Mesendoderm (in vitro differentiated cells): ENCODE results near the gene ALOX5AP.
A peak's percentile ranks its signal among the peaks of the same experiment; 100 is the strongest.

Source experiments
- DNase-seq: peaks from one replicate; pipeline ENCODE4 v3.0.0; 2013
- H2AK5ac ChIP-seq: 2 replicates; pipeline ENCODE4 v1.6.1; 2013; ENCODE audit warnings: low read length, inconsistent platforms
- H2BK120ac ChIP-seq: 2 replicates; pipeline ENCODE4 v1.6.1; 2013; ENCODE audit warnings: low read depth, mild to moderate bottlenecking, low read length, moderate library complexity, mixed read lengths
- H2BK15ac ChIP-seq: replicated peaks from 2 replicates; pipeline ENCODE4 v1.6.1; 2013; ENCODE audit warnings: low read depth, mild to moderate bottlenecking, moderate library complexity
- H2BK5ac ChIP-seq: 2 replicates; pipeline ENCODE4 v1.6.1; 2013; ENCODE audit warnings: low read length, inconsistent platforms
- H3K18ac ChIP-seq: 2 replicates; pipeline ENCODE4 v1.6.1; 2013; ENCODE audit warnings: mild to moderate bottlenecking, low read length, mixed read lengths
- H3K23ac ChIP-seq: one replicate; pipeline ENCODE4 v1.6.1; 2013; ENCODE audit warnings: low read length
- H3K27ac ChIP-seq: 2 replicates; pipeline ENCODE4 v1.5.1; 2013; ENCODE audit warnings: low read depth, mild to moderate bottlenecking, inconsistent platforms, low read length, moderate library complexity
- H3K27me3 ChIP-seq: 2 replicates; pipeline ENCODE4 v1.6.1; 2013; ENCODE audit warnings: low read length, control low read depth, mild to moderate bottlenecking, inconsistent platforms; ENCODE audit not compliant: insufficient read depth, poor library complexity
- H3K36me3 ChIP-seq: 2 replicates; pipeline ENCODE4 v1.6.1; 2013; ENCODE audit warnings: low read length, inconsistent platforms; ENCODE audit not compliant: control insufficient read depth, insufficient read depth
- H3K4ac ChIP-seq: one replicate; pipeline ENCODE4 v1.6.1; 2013; ENCODE audit warnings: low read depth, mild to moderate bottlenecking, low read length, moderate library complexity
- H3K4me1 ChIP-seq: 2 replicates; pipeline ENCODE4 v1.6.1; 2013; ENCODE audit warnings: low read depth, low read length, inconsistent platforms; ENCODE audit not compliant: control insufficient read depth
- H3K4me2 ChIP-seq: 2 replicates; pipeline ENCODE4 v1.6.1; 2013; ENCODE audit warnings: low read length
- H3K4me3 ChIP-seq: 2 replicates; pipeline ENCODE4 v1.5.1; 2013; ENCODE audit warnings: mild to moderate bottlenecking, low read length
- H3K56ac ChIP-seq: one replicate; pipeline ENCODE4 v1.6.1; 2013; ENCODE audit warnings: low read length
- H3K79me1 ChIP-seq: 2 replicates; pipeline ENCODE4 v1.6.1; 2013; ENCODE audit warnings: low read length, inconsistent platforms
- H3K79me2 ChIP-seq: 2 replicates; pipeline ENCODE4 v1.6.1; 2013; ENCODE audit warnings: mild to moderate bottlenecking, low read length; ENCODE audit not compliant: control insufficient read depth, insufficient read depth
- H3K9ac ChIP-seq: 2 replicates; pipeline ENCODE4 v1.6.1; 2013; ENCODE audit warnings: low read length, inconsistent platforms
- H4K5ac ChIP-seq: one replicate; pipeline ENCODE4 v1.6.1; 2013; ENCODE audit warnings: low read length
- H4K8ac ChIP-seq: one replicate; pipeline ENCODE4 v1.6.1; 2013; ENCODE audit warnings: low read depth, mild to moderate bottlenecking, control low read depth, low read length, moderate library complexity
- WGBS: extraction: QIAGEN DNeasy Blood & Tissue Kit; methylation state at CpG from one replicate; pipeline ENCODE4 v1.1.7; 2013; ENCODE audit warnings: low lambda C conversion rate, missing lambda C conversion rate; ENCODE audit not compliant: insufficient coverage; ENCODE audit errors: extremely low coverage; 5-methylcytosine and 5-hydroxymethylcytosine counted together

The ALOX5AP gene

DNA sequence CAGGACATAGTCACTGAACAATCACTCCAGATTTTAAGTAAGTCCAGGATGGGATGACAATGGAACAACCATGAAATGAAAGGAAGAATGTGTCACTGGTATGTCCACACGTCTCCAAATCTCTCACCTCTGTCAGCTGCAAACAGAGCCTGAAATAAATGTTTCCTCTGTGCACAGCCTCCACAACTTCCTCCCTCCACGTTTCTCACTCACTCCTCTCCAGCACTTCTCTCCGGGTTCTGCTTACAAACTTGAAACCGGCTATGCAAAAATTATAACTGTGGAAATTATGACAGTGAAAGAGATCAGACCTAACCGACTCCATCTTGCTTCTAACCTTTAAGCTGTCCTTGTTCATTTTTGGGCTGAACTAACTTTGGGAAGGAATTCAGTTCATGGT is 35.0 kb upstream of the ALOX5AP start:
- Histone ChIP-seq H3K79me2 (no peaks in the 10 kb centered on the region), H3K36me3 (no peaks in the 10 kb centered on the region), H4K5ac (no peak overlapping the region), H3K27me3 (no peaks in the 10 kb centered on the region), H2AK5ac (no peak overlapping the region), H4K8ac (no peak overlapping the region), H3K27ac (no peak overlapping the region), H3K9ac (no peak overlapping the region), H3K56ac (no peak overlapping the region), H2BK15ac (no peak overlapping the region), H3K23ac (no peak overlapping the region), H2BK120ac (no peak overlapping the region), H3K79me1 (no peaks in the 10 kb centered on the region), H2BK5ac (no peak overlapping the region), H3K4me3 (no peak overlapping the region), H3K4ac (no peak overlapping the region), H3K4me2 (no peak overlapping the region), H3K4me1 (no peaks in the 10 kb centered on the region), H3K18ac (no peak overlapping the region)
- no CpG with 5 or more reads among the region's 5 CpGs for WGBS
- DNase-seq: no peak

DNA sequence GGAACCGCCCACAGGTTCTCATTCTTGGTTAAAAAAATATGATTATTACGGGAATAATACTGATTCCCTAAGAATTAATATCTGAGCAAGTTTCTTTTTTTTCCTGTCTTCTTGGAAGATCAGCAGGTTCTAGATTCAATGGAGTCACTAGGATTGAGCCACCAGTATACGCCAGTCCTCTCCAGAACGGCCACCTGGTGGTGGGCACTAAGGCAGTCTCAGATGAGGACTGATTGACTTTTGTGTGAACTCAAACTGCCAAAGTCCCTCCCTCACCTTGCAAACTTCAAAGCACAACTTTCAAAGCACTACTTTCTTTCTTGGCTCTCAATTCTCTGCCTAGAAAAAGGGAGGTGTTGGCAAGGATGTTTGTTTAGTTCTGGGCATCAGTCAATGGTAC is 33.3 kb upstream of the ALOX5AP start:
- Histone ChIP-seq H3K23ac (no peak overlapping the region), H4K8ac (no peak overlapping the region), H3K79me1 (no peaks in the 10 kb centered on the region), H3K36me3 (no peaks in the 10 kb centered on the region), H3K4me1 (peaks cover 2% of the 10 kb centered on the region), H3K27ac (no peak overlapping the region), H3K18ac (no peak overlapping the region), H3K4ac (no peak overlapping the region), H3K4me3 (no peak overlapping the region), H2BK5ac (no peak overlapping the region), H3K56ac (no peak overlapping the region), H2AK5ac (no peak overlapping the region), H2BK120ac (no peak overlapping the region), H3K79me2 (no peaks in the 10 kb centered on the region), H2BK15ac (no peak overlapping the region), H3K27me3 (no peaks in the 10 kb centered on the region), H4K5ac (no peak overlapping the region), H3K9ac (no peak overlapping the region), H3K4me2 (no peak overlapping the region)
- whole genome bisulfite sequencing: no CpG with 5 or more reads among the region's 4 CpGs
- peak; percentile 22 for DNase-seq

DNA sequence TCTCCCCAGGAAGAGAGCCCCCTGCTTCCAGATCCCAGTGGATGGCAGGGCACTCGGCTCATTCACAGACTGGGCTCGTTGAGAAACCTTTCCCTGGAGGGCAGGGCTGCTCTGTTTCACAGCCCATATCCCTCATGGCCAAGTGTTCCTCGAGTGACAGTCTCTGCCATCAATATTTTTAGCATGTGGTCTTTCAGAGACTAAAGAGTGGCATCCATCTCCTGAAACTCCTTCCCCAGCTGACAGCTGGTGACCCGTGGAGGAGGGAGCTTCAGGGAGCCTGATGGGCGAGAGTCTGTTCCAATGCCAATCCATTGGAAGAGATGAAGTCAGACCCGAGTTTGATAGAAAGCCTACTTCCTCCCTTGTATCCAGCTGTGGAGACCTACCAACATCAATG is 30.7 kb upstream of the ALOX5AP start:
- Histone ChIP-seq H4K5ac (no peak overlapping the region), H3K4me1 (peaks cover 2% of the 10 kb centered on the region), H3K9ac (no peak overlapping the region), H3K56ac (no peak overlapping the region), H3K4me3 (no peak overlapping the region), H3K4me2 (no peak overlapping the region), H2BK120ac (no peak overlapping the region), H3K27me3 (no peaks in the 10 kb centered on the region), H3K79me2 (no peaks in the 10 kb centered on the region), H3K27ac (no peak overlapping the region), H2BK15ac (no peak overlapping the region), H2BK5ac (no peak overlapping the region), H3K18ac (no peak overlapping the region), H3K4ac (no peak overlapping the region), H3K36me3 (no peaks in the 10 kb centered on the region), H3K79me1 (no peaks in the 10 kb centered on the region), H2AK5ac (no peak overlapping the region), H4K8ac (no peak overlapping the region), H3K23ac (no peak overlapping the region)
- WGBS: no CpG with 5 or more reads among the region's 6 CpGs
- no peak for DNase-seq

DNA sequence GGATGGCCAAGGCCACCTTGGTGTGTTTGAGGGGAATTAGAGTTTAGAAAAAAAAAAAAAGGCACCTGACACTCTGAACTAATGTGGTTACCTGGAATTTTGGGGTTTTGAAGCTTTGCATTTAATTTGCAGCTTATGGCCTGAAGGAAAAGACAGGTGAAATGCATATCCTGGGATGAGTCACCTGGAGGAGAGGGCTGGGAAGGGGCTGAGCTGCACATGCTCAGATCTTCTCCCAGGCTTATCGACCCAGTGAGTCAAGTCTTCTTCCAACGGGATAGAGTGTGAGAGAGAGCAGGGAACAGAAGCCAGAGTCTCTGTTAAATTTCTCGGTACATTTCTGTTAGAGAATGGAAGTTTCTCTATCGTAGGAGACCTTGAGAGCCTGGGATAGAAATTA is 29.7 kb upstream of the ALOX5AP start:
- Histone ChIP-seq H3K79me1 (no peaks in the 10 kb centered on the region), H3K79me2 (no peaks in the 10 kb centered on the region), H4K8ac (no peak overlapping the region), H2AK5ac (no peak overlapping the region), H3K18ac (no peak overlapping the region), H3K4ac (no peak overlapping the region), H4K5ac (no peak overlapping the region), H3K23ac (no peak overlapping the region), H3K27me3 (no peaks in the 10 kb centered on the region), H3K4me2 (no peak overlapping the region), H3K36me3 (no peaks in the 10 kb centered on the region), H3K9ac (no peak overlapping the region), H3K4me1 (peaks cover 2% of the 10 kb centered on the region), H2BK15ac (no peak overlapping the region), H2BK120ac (peak overlapping the region; percentile 31), H2BK5ac (no peak overlapping the region), H3K4me3 (no peak overlapping the region), H3K56ac (no peak overlapping the region), H3K27ac (no peak overlapping the region)
- peak; percentile 76 for DNase-seq
- WGBS: no CpG with 5 or more reads among the region's 4 CpGs

DNA sequence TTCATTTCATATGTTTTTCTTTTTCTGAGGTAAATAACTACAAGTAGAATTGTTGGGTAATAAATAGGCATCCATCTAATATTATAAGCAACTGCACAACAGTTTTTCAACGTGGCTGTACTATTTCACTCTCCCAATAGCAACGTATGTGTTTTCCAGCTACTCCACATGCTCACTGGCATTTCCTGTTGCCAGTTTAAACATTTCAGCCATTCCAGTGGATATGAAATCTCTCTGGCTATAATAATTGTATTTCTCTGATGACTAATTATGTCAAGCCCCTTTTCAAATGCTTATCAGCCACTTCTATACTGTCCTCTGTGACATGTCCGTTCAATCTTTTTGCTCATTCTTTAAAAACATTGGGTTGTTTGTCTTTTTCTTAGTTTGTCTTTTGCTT is 26.8 kb upstream of the ALOX5AP start:
- WGBS: no CpG with 5 or more reads among the region's 3 CpGs
- Histone ChIP-seq H3K79me1 (no peaks in the 10 kb centered on the region), H2AK5ac (no peak overlapping the region), H4K5ac (no peak overlapping the region), H3K27me3 (no peaks in the 10 kb centered on the region), H3K27ac (no peak overlapping the region), H3K36me3 (no peaks in the 10 kb centered on the region), H3K56ac (no peak overlapping the region), H2BK120ac (no peak overlapping the region), H2BK5ac (no peak overlapping the region), H3K18ac (no peak overlapping the region), H2BK15ac (no peak overlapping the region), H3K9ac (no peak overlapping the region), H3K4ac (no peak overlapping the region), H3K4me2 (no peak overlapping the region), H4K8ac (no peak overlapping the region), H3K79me2 (no peaks in the 10 kb centered on the region), H3K4me1 (peaks cover 2% of the 10 kb centered on the region), H3K23ac (no peak overlapping the region), H3K4me3 (no peak overlapping the region)
- no peak for DNase-seq

DNA sequence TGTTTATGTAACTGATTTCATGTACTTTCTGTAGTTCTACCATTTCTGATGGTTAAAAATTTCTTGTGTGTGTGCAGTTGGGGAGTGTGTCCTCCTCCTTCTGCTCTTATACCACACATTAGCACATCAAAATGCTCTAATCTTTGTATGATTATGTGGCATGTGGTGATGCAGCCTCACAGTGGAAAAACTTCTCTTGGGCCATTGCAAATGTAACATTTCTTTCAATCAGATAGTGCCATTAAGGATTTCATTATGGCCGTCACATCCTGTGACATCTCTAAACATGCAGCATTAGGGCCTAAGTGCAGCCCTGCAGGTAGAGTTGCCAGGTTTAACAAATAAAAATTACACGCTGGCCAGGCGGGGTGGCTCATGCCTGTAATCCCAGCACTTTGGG is 24.9 kb upstream of the ALOX5AP start:
- Histone ChIP-seq H3K18ac (no peak overlapping the region), H2AK5ac (no peak overlapping the region)

More for the DNA sequence above, 24.9 kb upstream of the ALOX5AP start:
- H3K27ac ChIP-seq: no peak overlapping the region
- no peaks in the 10 kb centered on the region for H3K79me2 ChIP-seq
- no peak for DNase-seq
- no peak overlapping the region for H3K23ac ChIP-seq
- no peak overlapping the region for H3K4ac ChIP-seq
- H3K27me3 ChIP-seq: no peaks in the 10 kb centered on the region
- H3K4me2 ChIP-seq: no peak overlapping the region
- no peak overlapping the region for H4K8ac ChIP-seq
- no peak overlapping the region for H3K56ac ChIP-seq
- no peak overlapping the region for H4K5ac ChIP-seq
- no peak overlapping the region for H3K9ac ChIP-seq
- H2BK5ac ChIP-seq: no peak overlapping the region
- H3K4me3 ChIP-seq: no peak overlapping the region
- H3K79me1 ChIP-seq: no peaks in the 10 kb centered on the region
- peaks cover 2% of the 10 kb centered on the region for H3K4me1 ChIP-seq
- no peak overlapping the region for H2BK15ac ChIP-seq
- H3K36me3 ChIP-seq: no peaks in the 10 kb centered on the region
- no CpG with 5 or more reads among the region's 3 CpGs for WGBS
- H2BK120ac ChIP-seq: no peak overlapping the region
